GM18499 (cell line): Measurements from ENCODE around the gene YAF2.
"Not testable (repeated sequence)": the region's sequence is repeated elsewhere in the genome, so short reads cannot be mapped to it uniquely, and the experiment has no call there.

Source experiments
- ATAC-seq: cut with Tn5 transposase; IDR thresholded peaks from one replicate; pipeline ENCODE4 v1.9.1; 2021; ENCODE audit warnings: moderate number of reproducible peaks; ENCODE audit not compliant: insufficient read depth, unreplicated experiment

The YAF2 gene

GRCh38 chr12:42204362-42204761 is 33.7 kb downstream of the YAF2 start:
- no peak for ATAC-seq

- no peak for ATAC-seq
Measured at GRCh38 chr12:42201063-42201462, 37.0 kb downstream of the YAF2 start.

- ATAC-seq = no peak
Measured at GRCh38 chr12:42199007-42199406, 39.0 kb downstream of the YAF2 start.

- ATAC-seq = no peak
Measured at GRCh38 chr12:42196723-42197603, 41.1 kb downstream of the YAF2 start.

GRCh38 chr12:42192686-42193085 is 45.4 kb downstream of the YAF2 start:
- no peak for ATAC-seq

- no peak for ATAC-seq
Measured at GRCh38 chr12:42192258-42192657, 45.8 kb downstream of the YAF2 start.

- ATAC-seq = no peak
Measured at GRCh38 chr12:42190376-42190775, 47.7 kb downstream of the YAF2 start.

- not testable (repeated sequence) for ATAC-seq
Measured at GRCh38 chr12:42188275-42188674, 49.8 kb downstream of the YAF2 start.

GRCh38 chr12:42187799-42188198 is 50.2 kb downstream of the YAF2 start:
- no peak for ATAC-seq

GRCh38 chr12:42186793-42187192 is 51.3 kb downstream of the YAF2 start:
- ATAC-seq = no peak

- ATAC-seq = no peak
Measured at GRCh38 chr12:42182394-42182793, 55.7 kb downstream of the YAF2 start.

GRCh38 chr12:42180990-42181596 is 57.0 kb downstream of the YAF2 start:
- ATAC-seq = no peak

GRCh38 chr12:42178101-42178500 is 59.9 kb downstream of the YAF2 start:
- ATAC-seq = no peak

- no peak for ATAC-seq
Measured at GRCh38 chr12:42174978-42175377, 63.1 kb downstream of the YAF2 start.

- ATAC-seq = no peak
Measured at GRCh38 chr12:42173961-42174521, 64.0 kb downstream of the YAF2 start.

GRCh38 chr12:42172441-42173210 is 65.4 kb downstream of the YAF2 start:
- ATAC-seq = no peak

- ATAC-seq = no peak
Measured at GRCh38 chr12:42167711-42168110, 70.3 kb downstream of the YAF2 start.

GRCh38 chr12:42166501-42166900 is 71.5 kb downstream of the YAF2 start:
- no peak for ATAC-seq

GRCh38 chr12:42163913-42164312 is 74.1 kb downstream of the YAF2 start:
- ATAC-seq = no peak

- no peak for ATAC-seq
Measured at GRCh38 chr12:42162965-42163364, 75.1 kb downstream of the YAF2 start.

- no peak for ATAC-seq
Measured at GRCh38 chr12:42162193-42162592, 75.9 kb downstream of the YAF2 start.
